SK-N-SH (cell line): ENCODE measurements around the gene PDE4D.

ENCODE experiments used
- CHD2 ChIP-seq: fragments of 150-350 bp; IDR thresholded peaks from 2 replicates; pipeline ENCODE4 v1.6.1; 2018; ENCODE audit warnings: low read length; ENCODE audit not compliant: partially characterized antibody
- CTCF ChIP-seq: fragments of 200-600 bp; sonication (generic); IDR thresholded peaks from 2 replicates; pipeline ENCODE4 v1.6.1; 2017; ENCODE audit warnings: antibody characterized with exemption, mild to moderate bottlenecking, moderate library complexity
- FOXJ3 ChIP-seq: sonication (generic); formaldehyde crosslinking; IDR thresholded peaks from 2 replicates; pipeline ENCODE4 v1.5.1; 2020; ENCODE audit warnings: mild to moderate bottlenecking, missing genetic modification reagents
- POLR2AphosphoS5 ChIP-seq: IDR thresholded peaks from 2 replicates; pipeline ENCODE4 v1.6.1; 2012; ENCODE audit warnings: low read depth, low read length
- USF2 ChIP-seq: fragments of 150-350 bp; IDR thresholded peaks from 2 replicates; pipeline ENCODE4 v1.6.1; 2017; ENCODE audit warnings: antibody characterized with exemption, low read length, low read depth, borderline replicate concordance
- YY1 ChIP-seq: IDR thresholded peaks from 2 replicates; pipeline ENCODE4 v1.4.0; 2012; ENCODE audit warnings: low read depth, mild to moderate bottlenecking

GRCh38 chr5:59790376-59790775 lies 103.2 kb downstream of the PDE4D start:
- TF ChIP-seq USF2 (no peak), CTCF (no peak), FOXJ3 (CRISPR knock-in tag) (no peak), CHD2 (no peak), YY1 (no peak), POLR2AphosphoS5 (no peak)
